Measurements from ENCODE around the gene CHRND. TPM values are rescaled to one million over a fixed set of nuclear protein-coding genes. Genes with fewer than 3 reads are reported as not detected.

Gene CHRND
- not detected in 2 replicates for polyA plus RNA-seq
- polyA minus RNA-seq: not detected in 2 replicates

DNA sequence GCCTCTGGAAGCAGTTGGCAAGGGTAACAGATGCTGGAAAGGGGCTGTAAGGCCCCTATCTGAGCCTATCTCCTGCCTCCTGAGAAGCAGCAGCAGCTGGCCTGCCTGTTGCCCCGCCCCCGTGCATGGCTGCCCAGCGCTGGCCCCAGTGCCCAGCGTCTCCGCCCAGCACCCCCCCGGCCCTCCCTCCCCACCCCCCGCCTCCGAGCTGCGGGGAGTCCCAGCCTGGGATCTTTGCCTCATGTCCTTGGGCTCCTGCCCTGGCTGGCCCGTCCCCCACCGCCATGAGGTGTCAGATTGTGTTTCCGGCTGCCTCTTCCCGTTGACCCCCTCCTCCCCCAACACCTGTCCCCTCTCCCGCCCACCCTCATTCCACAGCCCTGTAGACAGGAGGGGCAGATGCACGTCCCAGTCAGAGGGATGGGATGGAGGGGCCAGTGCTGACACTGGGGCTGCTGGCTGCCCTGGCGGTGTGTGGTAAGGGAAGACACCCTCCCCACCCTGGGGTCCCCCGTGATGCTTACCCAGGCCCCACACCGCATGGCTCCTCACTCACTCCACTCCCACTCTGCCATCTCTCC is at the start of gene CHRND:
Gene CHRND, plus strand, starts transcription at position 370 of the 581 bp plus-strand sequence. Its CDS starts 56 bp downstream, at position 426.
- H3K4me3 ChIP-seq (ENCODE audit: low read length): no peak within 1 kb of the TSS
- TF ChIP-seq EZH2 (IDR thresholded peaks at IDR 0.05; ENCODE audit: borderline replicate concordance, insufficient read depth, low read length, poor library complexity, severe bottlenecking) (no peak), SMC3 (conservative IDR thresholded peaks at IDR 0.05; ENCODE audit: poor library complexity) (no peak), TAF1 (IDR thresholded peaks at IDR 0.05; ENCODE audit: low read depth) (no peak), MXI1 (conservative IDR thresholded peaks at IDR 0.05; ENCODE audit: poor library complexity, severe bottlenecking) (no peak), EP300 (conservative IDR thresholded peaks at IDR 0.05; ENCODE audit: poor library complexity, severe bottlenecking) (no peak), POLR2AphosphoS5 (IDR thresholded peaks at IDR 0.05) (no peak), RAD21 (conservative IDR thresholded peaks at IDR 0.05) (no peak), CTCF (IDR thresholded peaks at IDR 0.05; ENCODE audit: poor library complexity, severe bottlenecking) (no peak)
- TF ChIP-seq, protein P1, sequence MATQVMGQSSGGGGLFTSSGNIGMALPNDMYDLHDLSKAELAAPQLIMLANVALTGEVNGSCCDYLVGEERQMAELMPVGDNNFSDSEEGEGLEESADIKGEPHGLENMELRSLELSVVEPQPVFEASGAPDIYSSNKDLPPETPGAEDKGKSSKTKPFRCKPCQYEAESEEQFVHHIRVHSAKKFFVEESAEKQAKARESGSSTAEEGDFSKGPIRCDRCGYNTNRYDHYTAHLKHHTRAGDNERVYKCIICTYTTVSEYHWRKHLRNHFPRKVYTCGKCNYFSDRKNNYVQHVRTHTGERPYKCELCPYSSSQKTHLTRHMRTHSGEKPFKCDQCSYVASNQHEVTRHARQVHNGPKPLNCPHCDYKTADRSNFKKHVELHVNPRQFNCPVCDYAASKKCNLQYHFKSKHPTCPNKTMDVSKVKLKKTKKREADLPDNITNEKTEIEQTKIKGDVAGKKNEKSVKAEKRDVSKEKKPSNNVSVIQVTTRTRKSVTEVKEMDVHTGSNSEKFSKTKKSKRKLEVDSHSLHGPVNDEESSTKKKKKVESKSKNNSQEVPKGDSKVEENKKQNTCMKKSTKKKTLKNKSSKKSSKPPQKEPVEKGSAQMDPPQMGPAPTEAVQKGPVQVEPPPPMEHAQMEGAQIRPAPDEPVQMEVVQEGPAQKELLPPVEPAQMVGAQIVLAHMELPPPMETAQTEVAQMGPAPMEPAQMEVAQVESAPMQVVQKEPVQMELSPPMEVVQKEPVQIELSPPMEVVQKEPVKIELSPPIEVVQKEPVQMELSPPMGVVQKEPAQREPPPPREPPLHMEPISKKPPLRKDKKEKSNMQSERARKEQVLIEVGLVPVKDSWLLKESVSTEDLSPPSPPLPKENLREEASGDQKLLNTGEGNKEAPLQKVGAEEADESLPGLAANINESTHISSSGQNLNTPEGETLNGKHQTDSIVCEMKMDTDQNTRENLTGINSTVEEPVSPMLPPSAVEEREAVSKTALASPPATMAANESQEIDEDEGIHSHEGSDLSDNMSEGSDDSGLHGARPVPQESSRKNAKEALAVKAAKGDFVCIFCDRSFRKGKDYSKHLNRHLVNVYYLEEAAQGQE (IDR thresholded peaks at IDR 0.05; ENCODE audit: borderline replicate concordance): no peak
- H4K20me1 ChIP-seq (ENCODE audit: insufficient read depth): no peaks in the 10 kb centered on the region
- H3K36me3 ChIP-seq (ENCODE audit: insufficient read depth, low read length): no peaks in the 10 kb centered on the region
- H2AFZ ChIP-seq (ENCODE audit: low read depth, low read length): no peak within 1 kb of the TSS
- H3K27me3 ChIP-seq (ENCODE audit: insufficient read depth, low read depth, low read length): peaks cover 28% of the 10 kb centered on the region
- H3K4me2 ChIP-seq (ENCODE audit: low read length): no peak within 1 kb of the TSS
- H3F3A ChIP-seq (ENCODE audit: insufficient read depth, low read length, poor library complexity, severe bottlenecking): no peaks in the 10 kb centered on the region
- H3K9me3 ChIP-seq (ENCODE audit: low read length): no peaks in the 10 kb centered on the region
- H3K79me2 ChIP-seq (replicated peaks; ENCODE audit: insufficient read depth, low read length): no peaks in the 10 kb centered on the region
- H3K9ac ChIP-seq (ENCODE audit: low read length): no peak within 1 kb of the TSS
- H3K27ac ChIP-seq (ENCODE audit: low read length): no peak within 1 kb of the TSS
- no peaks in the 10 kb centered on the region for H3K9me2 ChIP-seq (ENCODE audit: insufficient read depth, low read length)

DNA sequence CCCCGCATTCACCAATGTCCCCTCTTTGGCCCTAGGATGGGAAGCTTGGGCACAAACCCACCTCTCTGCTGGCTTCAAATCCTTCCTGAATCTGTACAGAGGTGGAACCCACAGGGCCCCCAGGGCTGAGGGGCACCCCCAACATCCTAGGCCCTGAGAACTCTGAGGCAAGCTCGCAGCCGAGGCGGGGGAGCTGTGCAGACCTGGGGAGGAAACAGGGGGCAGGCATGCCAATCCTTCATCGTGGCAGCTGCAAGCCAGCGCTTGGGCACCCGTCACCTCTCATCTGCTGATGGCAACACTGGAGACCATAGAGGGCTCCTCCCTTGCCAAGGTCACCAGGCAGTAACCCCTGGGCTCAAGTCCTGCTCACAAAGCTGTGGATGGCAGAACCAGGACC is 49.2 kb upstream of the CHRND start:
- no peaks in the 10 kb centered on the region for H3K36me3 ChIP-seq (ENCODE audit: insufficient read depth, low read length)
- H3K9me3 ChIP-seq (ENCODE audit: low read length): no peaks in the 10 kb centered on the region
- no peaks in the 10 kb centered on the region for H3K79me2 ChIP-seq (replicated peaks; ENCODE audit: insufficient read depth, low read length)
- no peaks in the 10 kb centered on the region for H3K27me3 ChIP-seq (ENCODE audit: insufficient read depth, low read depth, low read length)
- H2AFZ ChIP-seq (ENCODE audit: low read depth, low read length): no peak overlapping the region
- TF ChIP-seq, protein P1 (IDR thresholded peaks at IDR 0.05; ENCODE audit: borderline replicate concordance): no peak
- no peak for TF ChIP-seq POLR2AphosphoS5 (IDR thresholded peaks at IDR 0.05)
- no peak for TF ChIP-seq MXI1 (conservative IDR thresholded peaks at IDR 0.05; ENCODE audit: poor library complexity, severe bottlenecking)
- no peak for TF ChIP-seq EZH2 (IDR thresholded peaks at IDR 0.05; ENCODE audit: borderline replicate concordance, insufficient read depth, low read length, poor library complexity, severe bottlenecking)
- TF ChIP-seq EP300 (conservative IDR thresholded peaks at IDR 0.05; ENCODE audit: poor library complexity, severe bottlenecking): no peak
- no peak for TF ChIP-seq SMC3 (conservative IDR thresholded peaks at IDR 0.05; ENCODE audit: poor library complexity)
- TF ChIP-seq RAD21 (conservative IDR thresholded peaks at IDR 0.05): no peak
- no peak for TF ChIP-seq CTCF (IDR thresholded peaks at IDR 0.05; ENCODE audit: poor library complexity, severe bottlenecking)
- TF ChIP-seq TAF1 (IDR thresholded peaks at IDR 0.05; ENCODE audit: low read depth): no peak
- no peaks in the 10 kb centered on the region for H3F3A ChIP-seq (ENCODE audit: insufficient read depth, low read length, poor library complexity, severe bottlenecking)
- H3K4me3 ChIP-seq (ENCODE audit: low read length): no peak overlapping the region
- H4K20me1 ChIP-seq (ENCODE audit: insufficient read depth): no peaks in the 10 kb centered on the region
- H3K9me2 ChIP-seq (ENCODE audit: insufficient read depth, low read length): no peaks in the 10 kb centered on the region
- no peak overlapping the region for H3K27ac ChIP-seq (ENCODE audit: low read length)
- H3K9ac ChIP-seq (ENCODE audit: low read length): no peak overlapping the region
- no peak overlapping the region for H3K4me2 ChIP-seq (ENCODE audit: low read length)

Data from neural cell (in vitro differentiated cells).